Liver (tissue), 9 donors: ENCODE results near the gene COL19A1. TPM values are rescaled to one million over a fixed set of nuclear protein-coding genes. Genes with fewer than 3 reads are reported as not detected.

Experiments used
- DNase-seq: peaks from one replicate; pipeline ENCODE4 v3.0.0-alpha.2; 2017; ENCODE audit warnings: low spot score
- H3K27ac ChIP-seq, 2 donors: one replicate each; pipeline ENCODE4 v1.7.0; 2013; ENCODE audit warnings: inconsistent platforms in 2 of 2, low read length in 2 of 2, control low read depth in 1 of 2, low read depth in 1 of 2, mild to moderate bottlenecking in 1 of 2
- H3K27me3 ChIP-seq, 4 donors: one replicate each; pipeline versions ENCODE4 v1.6.1 to v1.7.0; 2013; ENCODE audit warnings: low read length in 3 of 4, inconsistent platforms in 1 of 4, mild to moderate bottlenecking in 1 of 4, moderate library complexity in 1 of 4; ENCODE audit not compliant: control insufficient read depth in 4 of 4, insufficient read depth in 4 of 4
- H3K36me3 ChIP-seq, 4 donors: one replicate each; pipeline versions ENCODE4 v1.6.1 to v1.7.0; 2013; ENCODE audit warnings: low read length in 3 of 4, mild to moderate bottlenecking in 3 of 4, low read depth in 1 of 4, moderate library complexity in 1 of 4; ENCODE audit not compliant: control insufficient read depth in 4 of 4, insufficient read depth in 3 of 4
- H3K4me1 ChIP-seq, 4 donors: one replicate each; pipeline versions ENCODE4 v1.6.1 to v1.7.0; 2013; ENCODE audit warnings: low read length in 3 of 4, mild to moderate bottlenecking in 3 of 4, moderate library complexity in 1 of 4; ENCODE audit not compliant: control insufficient read depth in 4 of 4, insufficient read depth in 4 of 4
- H3K4me3 ChIP-seq, 3 donors: one replicate each; pipeline versions ENCODE4 v1.6.1 to v1.7.0; 2013; ENCODE audit warnings: low read length in 3 of 3, control low read depth in 1 of 3, low read depth in 1 of 3, mild to moderate bottlenecking in 1 of 3
- H3K9ac ChIP-seq, 2 donors: one replicate each; pipeline ENCODE4 v1.7.0; 2013; ENCODE audit warnings: low read length in 2 of 2, mild to moderate bottlenecking in 2 of 2, moderate library complexity in 2 of 2, control low read depth in 1 of 2, low read depth in 1 of 2
- H3K9me3 ChIP-seq, 4 donors: one replicate each; pipeline versions ENCODE4 v1.6.1 to v1.7.0; 2013; ENCODE audit warnings: low read length in 3 of 4; ENCODE audit not compliant: control insufficient read depth in 4 of 4
- ATF3 ChIP-seq: IDR thresholded peaks from 2 replicates; pipeline ENCODE4 v1.6.1; 2016; ENCODE audit warnings: antibody characterized with exemption
- CTCF ChIP-seq: fragments of 150-350 bp; IDR thresholded peaks from 2 replicates; pipeline ENCODE4 v1.5.1; 2017; ENCODE audit warnings: improper control_type of control experiment, low read depth, low read length; ENCODE audit not compliant: missing input control
- EGR1 ChIP-seq, 2 donors: IDR thresholded peaks; 2 replicates each; pipeline ENCODE4 v1.6.1; 2016 to 2018; ENCODE audit warnings: antibody characterized with exemption in 2 of 2, low read depth in 2 of 2
- FOXA1 ChIP-seq: IDR thresholded peaks from 2 replicates; pipeline ENCODE4 v1.6.1; 2016; ENCODE audit warnings: antibody characterized with exemption
- FOXA2 ChIP-seq: IDR thresholded peaks from 2 replicates; pipeline ENCODE4 v1.6.1; 2016; ENCODE audit warnings: antibody characterized with exemption
- HNF4A ChIP-seq, 2 donors: conservative IDR thresholded peaks; 2 replicates each; pipeline ENCODE4 v1.6.1; 2016; ENCODE audit warnings: antibody characterized with exemption in 2 of 2, mild to moderate bottlenecking in 2 of 2
- HNF4G ChIP-seq: IDR thresholded peaks from 2 replicates; pipeline ENCODE4 v1.6.1; 2016; ENCODE audit warnings: antibody characterized with exemption
- JUND ChIP-seq, 2 donors: IDR thresholded peaks; 2 replicates each; pipeline ENCODE4 v1.6.1; 2016; ENCODE audit warnings: antibody characterized with exemption in 2 of 2
- NR2F2 ChIP-seq: IDR thresholded peaks from 2 replicates; pipeline ENCODE4 v1.6.1; 2016; ENCODE audit warnings: antibody characterized with exemption
- REST ChIP-seq: IDR thresholded peaks from 2 replicates; pipeline ENCODE4 v1.6.1; 2016; ENCODE audit warnings: antibody characterized with exemption, mild to moderate bottlenecking
- RXRA ChIP-seq, 2 donors: IDR thresholded peaks; 2 replicates each; pipeline ENCODE4 v1.6.1; 2017 to 2018; ENCODE audit warnings: antibody characterized with exemption in 2 of 2, mild to moderate bottlenecking in 1 of 2
- SP1 ChIP-seq: IDR thresholded peaks from 2 replicates; pipeline ENCODE4 v1.6.1; 2018; ENCODE audit warnings: antibody characterized with exemption, mild to moderate bottlenecking
- TAF1 ChIP-seq: conservative IDR thresholded peaks from 2 replicates; pipeline ENCODE4 v1.6.1; 2016; ENCODE audit warnings: antibody characterized with exemption, mild to moderate bottlenecking
- YY1 ChIP-seq: IDR thresholded peaks from 2 replicates; pipeline ENCODE4 v1.6.1; 2016; ENCODE audit warnings: antibody characterized with exemption, mild to moderate bottlenecking
- ZBTB33 ChIP-seq: IDR thresholded peaks from 2 replicates; pipeline ENCODE4 v1.6.1; 2016; ENCODE audit warnings: antibody characterized with exemption
- WGBS: extraction: QIAGEN DNeasy Blood & Tissue Kit; methylation state at CpG from one replicate; pipeline ENCODE4 v1.1.7; 2013; 5-methylcytosine and 5-hydroxymethylcytosine counted together
- polyA plus RNA-seq, 2 donors: library from polyadenylated mRNA; stranded (reverse) in 1 of 2; unstranded in 1 of 2; fragments of 200-250 nt in 1 of 2; fragments of >200 nt in 1 of 2; fragmentation: Nextera tagmentation in 1 of 2; extraction: Ambion mirVana in 1 of 2; gene quantifications; one replicate each; pipeline versions ENCODE4 v1.2.1 to v1.2.3, GENCODE V29; 2013 to 2015
- total RNA-seq, 2 donors: library from RNA; depleted of rRNA; stranded (reverse); fragments of >200 nt; gene quantifications; one replicate each; pipeline ENCODE4 v1.2.3, GENCODE V29; 2014
- TF ChIP-seq, protein P1 (sequence below): IDR thresholded peaks from 2 replicates; pipeline ENCODE4 v1.6.1; 2016; ENCODE audit warnings: antibody characterized with exemption
- donor health status: healthy.
- donor health status: healthy.
- donor health status: healthy.
- donor health status: healthy.
- donor health status: healthy.

Gene COL19A1
- total and polyA plus RNA-seq, 4 donors, result 0.25 to 0.51 TPM; not detected in 2

DNA sequence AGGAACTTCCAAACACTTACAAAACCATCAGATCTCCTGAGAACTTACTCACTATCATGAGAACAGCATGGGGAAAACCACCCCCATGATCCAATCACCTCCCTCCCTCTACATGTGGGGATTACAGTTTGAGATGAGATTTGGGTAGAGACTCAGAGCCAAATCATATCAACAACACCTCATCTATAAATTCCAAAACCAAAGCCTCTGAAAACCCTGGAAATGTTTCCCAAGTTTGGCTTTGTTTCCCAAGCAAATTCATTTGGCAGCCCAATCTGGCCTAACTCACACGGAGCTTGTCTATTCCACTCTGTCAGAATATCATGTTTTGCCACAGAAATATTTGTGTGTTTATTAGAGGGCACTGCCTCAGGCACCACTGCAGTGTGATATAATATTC is 293.9 kb downstream of the COL19A1 start (continued):
- TF ChIP-seq REST, result no peak

DNA sequence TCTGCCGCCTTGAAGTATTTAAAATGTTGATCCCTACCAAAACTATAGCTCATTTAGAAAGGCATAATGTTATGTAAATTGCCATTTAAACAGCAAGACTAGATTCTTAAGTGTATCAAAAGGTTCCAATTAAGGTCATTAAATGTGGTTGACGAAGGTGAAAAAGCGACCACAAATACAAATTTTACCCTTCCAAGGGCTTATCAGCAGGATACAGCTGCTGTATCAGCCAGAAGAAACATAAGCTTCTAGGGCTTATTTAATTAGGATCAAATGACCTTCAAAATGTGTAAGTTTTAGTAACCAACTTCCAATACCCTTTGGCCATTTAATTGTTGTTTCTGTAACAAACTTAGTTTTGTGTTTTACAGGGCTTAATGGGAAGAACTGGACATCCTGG is 296.6 kb downstream of the COL19A1 start:
- Histone ChIP-seq H3K27ac (no peak overlapping the region), H3K36me3 (no peaks in the 10 kb centered on the region), H3K4me3 (no peak overlapping the region), H3K9ac (no peak overlapping the region), H3K27me3 (peaks cover 0 to 5% (median 0%) of the 10 kb centered on the region in 4 donors), H3K9me3 (no peaks in the 10 kb centered on the region), H3K4me1 (peaks cover 0 to 5% (median 0%) of the 10 kb centered on the region in 4 donors)
- TF ChIP-seq SP1, result no peak
- TF ChIP-seq TAF1, result no peak
- TF ChIP-seq, protein P1, sequence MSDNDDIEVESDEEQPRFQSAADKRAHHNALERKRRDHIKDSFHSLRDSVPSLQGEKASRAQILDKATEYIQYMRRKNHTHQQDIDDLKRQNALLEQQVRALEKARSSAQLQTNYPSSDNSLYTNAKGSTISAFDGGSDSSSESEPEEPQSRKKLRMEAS, result no peak
- no peak for TF ChIP-seq FOXA1
- TF ChIP-seq JUND (IDR thresholded peaks at IDR 0.05), result no peak
- TF ChIP-seq CTCF, result no peak
- TF ChIP-seq RXRA (IDR thresholded peaks at IDR 0.05), result no peak
- TF ChIP-seq ZBTB33, result no peak
- TF ChIP-seq HNF4G, result no peak
- TF ChIP-seq NR2F2, result no peak
- no peak for TF ChIP-seq FOXA2
- TF ChIP-seq REST, result no peak
- TF ChIP-seq YY1, result no peak
- TF ChIP-seq ATF3, result no peak
- no peak for TF ChIP-seq EGR1 (IDR thresholded peaks at IDR 0.05; ENCODE audit: low read depth in 2 of 2)
- TF ChIP-seq HNF4A (conservative IDR thresholded peaks at IDR 0.05), result no peak
- no peak for DNase-seq
- WGBS, result 68% methylated on average over 3 of the region's 3 CpGs
